Measurements from ENCODE around the gene ATP8B4. TPM values are rescaled to one million over a fixed set of nuclear protein-coding genes. Genes with fewer than 3 reads are reported as not detected.

Gene ATP8B4
- total and polyA plus RNA-seq, 2 of the 8 experiments (the other 6 are each of a cell fraction or from before 2014, with no cell fraction given): 0.17 to 0.24 TPM

- Histone ChIP-seq H3K4ac (replicated peaks; ENCODE audit: insufficient read length, low read depth, low read length) (no peak overlapping the region), H3K18ac (ENCODE audit: extremely low read depth, low read length) (no peak overlapping the region), H4K5ac (ENCODE audit: insufficient read length, low read depth, low read length) (no peak overlapping the region), H2BK20ac (ENCODE audit: low read length) (no peak overlapping the region), H3K23me2 (ENCODE audit: low read depth, low read length) (no peaks in the 10 kb centered on the region), H3K56ac (replicated peaks; ENCODE audit: insufficient read length, low read depth, low read length) (no peak overlapping the region), H3K4me3 (ENCODE audit: extremely low read depth in 1 of 4, insufficient read depth in 2 of 4, low read depth in 3 of 4, low read length in 4 of 4) (no peak overlapping the region), H3K27ac (ENCODE audit: low read depth, low read length) (no peak overlapping the region), H2BK5ac (ENCODE audit: low read depth, low read length) (no peak overlapping the region), H2AK5ac (ENCODE audit: low read depth, low read length) (no peak overlapping the region), H3K4me2 (ENCODE audit: insufficient read depth in 1 of 2, low read depth in 2 of 2, low read length in 2 of 2) (no peak overlapping the region), H2BK120ac (replicated peaks; ENCODE audit: low read depth, low read length) (no peak overlapping the region), H2BK12ac (ENCODE audit: low read depth, low read length) (no peak overlapping the region), H3K79me2 (ENCODE audit: control insufficient read depth in 1 of 2, insufficient read depth in 2 of 2, low read length in 2 of 2) (no peaks in the 10 kb centered on the region), H3K9me3 (ENCODE audit: insufficient read depth in 2 of 2, low read depth in 1 of 2, low read length in 1 of 2) (no peaks in the 10 kb centered on the region), H2BK15ac (ENCODE audit: low read length) (no peak overlapping the region), H3K36me3 (ENCODE audit: control insufficient read depth in 2 of 4, insufficient read depth in 4 of 4, low read length in 3 of 4) (no peaks in the 10 kb centered on the region), H4K8ac (ENCODE audit: extremely low read depth, insufficient read depth, low read length) (no peak overlapping the region), H3K4me1 (replicated peaks in 1 of 4; ENCODE audit: control insufficient read depth in 3 of 4, insufficient read depth in 4 of 4, low read length in 3 of 4) (peaks cover 0 to 4% (median under 1%) of the 10 kb centered on the region in 4 experiments; a peak in 2 of 7 replicates), H4K91ac (replicated peaks; ENCODE audit: insufficient read length, low read length) (no peak overlapping the region), H3K14ac (ENCODE audit: insufficient read length) (no peak overlapping the region), H4K20me1 (replicated peaks in 1 of 2; ENCODE audit: control insufficient read depth in 1 of 2, insufficient read depth in 2 of 2, low read length in 2 of 2) (no peaks in the 10 kb centered on the region), H3K9ac (replicated peaks in 1 of 4; ENCODE audit: extremely low read depth in 1 of 4, low read depth in 3 of 4, low read length in 3 of 4) (no peak overlapping the region), H3K23ac (ENCODE audit: insufficient read length) (no peak overlapping the region), H3K27me3 (replicated peaks in 1 of 4; ENCODE audit: control insufficient read depth in 3 of 4, extremely low read depth in 1 of 4, insufficient read depth in 3 of 4, low read length in 3 of 4) (no peaks in the 10 kb centered on the region), H3K79me1 (ENCODE audit: low read depth, low read length) (no peaks in the 10 kb centered on the region), H2AFZ (ENCODE audit: low read length) (no peak overlapping the region)
- FAIRE-seq (no peak), DNase-seq (ENCODE audit: low read depth in 1 of 2, low spot score in 2 of 2) (no peak)
- ChIA-PET CTCF (ENCODE audit: partially characterized antibody) (interaction anchor here (0.8 to 1.4 kb wide), 2 partner anchors 13 to 189 kb away, joined by 3 read pairs; no protein-coding TSS in a partner anchor), POLR2A (ENCODE audit: partially characterized antibody) (no interaction called here)
- 86% methylated on average over 4 of the region's 4 CpGs; no CpG with 5 or more reads in 1 of the 2 experiments for WGBS, 2 experiments (ENCODE audit: extremely low coverage in 1 of 2, insufficient coverage in 1 of 2, insufficient read length in 1 of 2, insufficient replicate concordance in 2 of 2, low coverage in 1 of 2, low lambda C conversion rate in 2 of 2, missing lambda C conversion rate in 1 of 2)
- TF ChIP-seq RNF2 (IDR thresholded peaks at IDR 0.05; ENCODE audit: borderline replicate concordance, low read depth, low read length, missing control alignments, poor library complexity, severe bottlenecking): no peak
- TF ChIP-seq SP4 (IDR thresholded peaks at IDR 0.05; ENCODE audit: low read length): no peak
- no peak for TF ChIP-seq KDM5A (IDR thresholded peaks at IDR 0.05; ENCODE audit: low read length)
- no peak for TF ChIP-seq HDAC6 (IDR thresholded peaks at IDR 0.05; ENCODE audit: low read depth, low read length)
- TF ChIP-seq BCL11A (IDR thresholded peaks at IDR 0.05; ENCODE audit: low read depth in 2 of 2, low read length in 2 of 2): no peak
- TF ChIP-seq HDAC2 (IDR thresholded peaks at IDR 0.05; ENCODE audit: borderline replicate concordance in 1 of 2, low read depth in 2 of 2, low read length in 2 of 2): no peak
- TF ChIP-seq KDM1A (IDR thresholded peaks at IDR 0.05; ENCODE audit: borderline replicate concordance, low read length): no peak
- TF ChIP-seq RBBP5 (IDR thresholded peaks at IDR 0.05; ENCODE audit: borderline replicate concordance, low read depth, low read length): no peak
- TF ChIP-seq RXRA (IDR thresholded peaks at IDR 0.05; ENCODE audit: insufficient read depth, low read depth, low read length): no peak
- no peak for TF ChIP-seq RFX5 (IDR thresholded peaks at IDR 0.05; ENCODE audit: borderline replicate concordance, low read depth, low read length)
- no peak for TF ChIP-seq TBP (IDR thresholded peaks at IDR 0.05; ENCODE audit: low read depth, low read length)
- no peak for TF ChIP-seq CEBPB (IDR thresholded peaks at IDR 0.05; ENCODE audit: low read depth, low read length)
- TF ChIP-seq CBX5 (IDR thresholded peaks at IDR 0.05; ENCODE audit: low read depth, low read length): no peak
- no peak for TF ChIP-seq JUN (IDR thresholded peaks at IDR 0.05; ENCODE audit: low read depth, low read length)
- no peak for TF ChIP-seq SRF (IDR thresholded peaks at IDR 0.05; ENCODE audit: low read depth, low read length)
Observed at GRCh38 chr15:50064673-50065072, 54.4 kb downstream of the ATP8B4 start.
